Neural cell (in vitro differentiated cells): ENCODE measurements around the gene PREP. TPM values are rescaled to one million over a fixed set of nuclear protein-coding genes. Genes with fewer than 3 reads are reported as not detected.
A peak's percentile ranks its signal among the peaks of the same experiment; 100 is the strongest.

Source experiments
- H2AFZ ChIP-seq: fragments of 200-600, 300-800 bp; sonication (generic), shearing (Covaris generic); 2 replicates; pipeline ENCODE4 v1.6.0; 2014; ENCODE audit warnings: low read depth, mild to moderate bottlenecking, antibody characterized with exemption, low read length, moderate library complexity
- H3F3A ChIP-seq: fragments of 200-600 bp; shearing (Covaris generic); 2 replicates; pipeline ENCODE4 v1.6.1; 2016; ENCODE audit warnings: mild to moderate bottlenecking, moderate library complexity, mixed read lengths, antibody characterized with exemption, low read length; ENCODE audit not compliant: insufficient read depth, poor library complexity, severe bottlenecking
- H3K27ac ChIP-seq: fragments of 200-600, 300-800 bp; sonication (generic), shearing (Covaris generic); 2 replicates; pipeline ENCODE4 v1.5.1; 2014; ENCODE audit warnings: mild to moderate bottlenecking, low read length, moderate library complexity
- H3K27me3 ChIP-seq: fragments of 300-800, 200-600 bp; sonication (generic), shearing (Covaris generic); 2 replicates; pipeline ENCODE4 v1.6.0; 2014; ENCODE audit warnings: mild to moderate bottlenecking, low read depth, low read length, moderate library complexity; ENCODE audit not compliant: insufficient read depth
- H3K36me3 ChIP-seq: fragments of 300-800, 200-600 bp; sonication (generic), shearing (Covaris generic); 2 replicates; pipeline ENCODE4 v1.5.1; 2014; ENCODE audit warnings: mild to moderate bottlenecking, antibody characterized with exemption, low read length, moderate library complexity; ENCODE audit not compliant: insufficient read depth
- H3K4me2 ChIP-seq: fragments of 300-800, 200-600 bp; sonication (generic), shearing (Covaris generic); 2 replicates; pipeline ENCODE4 v1.6.0; 2014; ENCODE audit warnings: mild to moderate bottlenecking, low read length
- H3K4me3 ChIP-seq: fragments of 300-800, 200-600 bp; sonication (generic), shearing (Covaris generic); 2 replicates; pipeline ENCODE4 v1.5.1; 2014; ENCODE audit warnings: mild to moderate bottlenecking, low read length, moderate library complexity
- H3K79me2 ChIP-seq: fragments of 200-600 bp; shearing (Covaris generic); replicated peaks from 2 replicates; pipeline ENCODE4 v1.6.0; 2014; ENCODE audit warnings: mild to moderate bottlenecking, low read length, moderate library complexity; ENCODE audit not compliant: insufficient read depth
- H3K9ac ChIP-seq: fragments of 300-800, 200-600 bp; sonication (generic), shearing (Covaris generic); 2 replicates; pipeline ENCODE4 v1.6.1; 2016; ENCODE audit warnings: mild to moderate bottlenecking, low read length, mixed read lengths
- H3K9me2 ChIP-seq: fragments of 200-600 bp; shearing (Covaris generic); 2 replicates; pipeline ENCODE4 v1.6.1; 2016; ENCODE audit warnings: mild to moderate bottlenecking, low read length, mixed read lengths; ENCODE audit not compliant: insufficient read depth
- H3K9me3 ChIP-seq: fragments of 200-600, 300-800 bp; sonication (generic), shearing (Covaris generic); 2 replicates; pipeline ENCODE4 v1.6.1; 2016; ENCODE audit warnings: mild to moderate bottlenecking, mixed run types, low read length, moderate library complexity, mixed read lengths
- H4K20me1 ChIP-seq: fragments of 200-600 bp; shearing (Covaris generic); 2 replicates; pipeline ENCODE4 v1.6.1; 2016; ENCODE audit warnings: mild to moderate bottlenecking, mixed run types; ENCODE audit not compliant: insufficient read depth
- EP300 ChIP-seq: fragments of 450-650 bp; conservative IDR thresholded peaks from 2 replicates; pipeline ENCODE4 v1.6.1; 2014; ENCODE audit warnings: antibody characterized with exemption, mild to moderate bottlenecking, moderate library complexity; ENCODE audit not compliant: poor library complexity, severe bottlenecking
- EZH2 ChIP-seq: fragments of 200-600, 300-800 bp; shearing (Covaris generic), sonication (generic); IDR thresholded peaks from 2 replicates; pipeline ENCODE4 v1.6.1; 2014; ENCODE audit warnings: antibody characterized with exemption, low read length, borderline replicate concordance, mild to moderate bottlenecking; ENCODE audit not compliant: insufficient read depth, poor library complexity, severe bottlenecking
- polyA plus RNA-seq: library from polyadenylated mRNA; depleted of rRNA; stranded (reverse); fragments of >200 nt; gene quantifications from 2 replicates; pipeline ENCODE4 v1.2.3, GENCODE V29; 2014
- TF ChIP-seq, protein P1 (sequence below): IDR thresholded peaks from 2 replicates; pipeline ENCODE4 v1.6.1; 2012; ENCODE audit warnings: borderline replicate concordance
- TF ChIP-seq, protein P2 (sequence below): fragments of 450-650 bp; IDR thresholded peaks from 2 replicates; pipeline ENCODE4 v1.5.1; 2014; ENCODE audit warnings: antibody characterized with exemption, mild to moderate bottlenecking, moderate library complexity; ENCODE audit not compliant: poor library complexity, severe bottlenecking

Gene PREP
- polyA plus RNA-seq, 1 donor from 2014 or later: 24.5 TPM

DNA sequence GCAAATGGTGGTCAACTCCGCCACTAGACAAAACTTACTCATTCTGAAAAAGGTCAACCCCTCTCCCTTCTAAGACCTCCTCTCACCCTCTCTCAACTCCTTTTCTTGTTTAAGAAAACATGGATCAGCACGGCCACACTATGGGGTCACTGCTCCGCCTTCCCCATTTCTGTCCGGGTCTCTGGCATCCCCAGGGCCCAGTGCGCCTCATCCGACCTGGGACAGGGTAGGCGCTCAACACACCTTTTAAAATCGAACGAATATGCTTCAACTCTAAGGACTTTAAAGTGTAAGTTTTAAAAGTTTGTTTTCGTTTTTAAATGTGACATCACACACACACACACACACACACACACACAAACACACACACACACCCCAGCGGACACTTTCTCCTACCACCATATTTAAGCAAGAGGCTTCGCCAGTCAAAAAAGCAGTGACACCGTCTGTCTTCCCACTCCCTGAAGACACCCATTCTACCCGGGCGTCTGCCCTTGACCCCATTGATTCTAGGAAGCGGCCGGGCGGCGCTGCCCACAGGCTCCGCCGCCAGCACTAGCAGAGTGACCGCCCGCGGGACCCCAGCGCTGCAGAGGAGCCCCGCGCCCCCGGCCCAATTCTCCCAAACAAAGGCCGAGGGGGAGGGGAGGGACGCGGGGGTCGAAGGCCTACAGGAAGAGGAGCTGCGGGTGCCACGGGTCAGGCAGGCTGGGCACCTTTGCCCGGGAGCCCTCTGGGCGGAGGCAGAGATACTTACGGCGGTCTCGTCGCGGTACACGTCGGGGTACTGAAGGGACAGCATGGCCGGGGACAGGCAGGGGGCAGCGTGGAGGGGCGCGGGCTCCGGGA, 568 bp downstream of the PREP start:
- H3K27me3 ChIP-seq: peaks cover 9% of the 10 kb centered on the region
- no peaks in the 10 kb centered on the region for H3K9me2 ChIP-seq
- TF ChIP-seq, protein P1, sequence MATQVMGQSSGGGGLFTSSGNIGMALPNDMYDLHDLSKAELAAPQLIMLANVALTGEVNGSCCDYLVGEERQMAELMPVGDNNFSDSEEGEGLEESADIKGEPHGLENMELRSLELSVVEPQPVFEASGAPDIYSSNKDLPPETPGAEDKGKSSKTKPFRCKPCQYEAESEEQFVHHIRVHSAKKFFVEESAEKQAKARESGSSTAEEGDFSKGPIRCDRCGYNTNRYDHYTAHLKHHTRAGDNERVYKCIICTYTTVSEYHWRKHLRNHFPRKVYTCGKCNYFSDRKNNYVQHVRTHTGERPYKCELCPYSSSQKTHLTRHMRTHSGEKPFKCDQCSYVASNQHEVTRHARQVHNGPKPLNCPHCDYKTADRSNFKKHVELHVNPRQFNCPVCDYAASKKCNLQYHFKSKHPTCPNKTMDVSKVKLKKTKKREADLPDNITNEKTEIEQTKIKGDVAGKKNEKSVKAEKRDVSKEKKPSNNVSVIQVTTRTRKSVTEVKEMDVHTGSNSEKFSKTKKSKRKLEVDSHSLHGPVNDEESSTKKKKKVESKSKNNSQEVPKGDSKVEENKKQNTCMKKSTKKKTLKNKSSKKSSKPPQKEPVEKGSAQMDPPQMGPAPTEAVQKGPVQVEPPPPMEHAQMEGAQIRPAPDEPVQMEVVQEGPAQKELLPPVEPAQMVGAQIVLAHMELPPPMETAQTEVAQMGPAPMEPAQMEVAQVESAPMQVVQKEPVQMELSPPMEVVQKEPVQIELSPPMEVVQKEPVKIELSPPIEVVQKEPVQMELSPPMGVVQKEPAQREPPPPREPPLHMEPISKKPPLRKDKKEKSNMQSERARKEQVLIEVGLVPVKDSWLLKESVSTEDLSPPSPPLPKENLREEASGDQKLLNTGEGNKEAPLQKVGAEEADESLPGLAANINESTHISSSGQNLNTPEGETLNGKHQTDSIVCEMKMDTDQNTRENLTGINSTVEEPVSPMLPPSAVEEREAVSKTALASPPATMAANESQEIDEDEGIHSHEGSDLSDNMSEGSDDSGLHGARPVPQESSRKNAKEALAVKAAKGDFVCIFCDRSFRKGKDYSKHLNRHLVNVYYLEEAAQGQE: peak; percentile 11
- no peak for TF ChIP-seq EP300
- H3K4me2 ChIP-seq: peak overlapping the region; percentile 91
- peak overlapping the region; percentile 93 for H3K4me3 ChIP-seq
- H3K9me3 ChIP-seq: no peaks in the 10 kb centered on the region
- peak overlapping the region; percentile 13 for H3K27ac ChIP-seq
- H3F3A ChIP-seq: no peaks in the 10 kb centered on the region
- H3K36me3 ChIP-seq: no peaks in the 10 kb centered on the region
- H2AFZ ChIP-seq: peak overlapping the region; percentile 86
- H3K79me2 ChIP-seq: peaks cover 25% of the 10 kb centered on the region
- peak overlapping the region; percentile 84 for H3K9ac ChIP-seq
- no peaks in the 10 kb centered on the region for H4K20me1 ChIP-seq

DNA sequence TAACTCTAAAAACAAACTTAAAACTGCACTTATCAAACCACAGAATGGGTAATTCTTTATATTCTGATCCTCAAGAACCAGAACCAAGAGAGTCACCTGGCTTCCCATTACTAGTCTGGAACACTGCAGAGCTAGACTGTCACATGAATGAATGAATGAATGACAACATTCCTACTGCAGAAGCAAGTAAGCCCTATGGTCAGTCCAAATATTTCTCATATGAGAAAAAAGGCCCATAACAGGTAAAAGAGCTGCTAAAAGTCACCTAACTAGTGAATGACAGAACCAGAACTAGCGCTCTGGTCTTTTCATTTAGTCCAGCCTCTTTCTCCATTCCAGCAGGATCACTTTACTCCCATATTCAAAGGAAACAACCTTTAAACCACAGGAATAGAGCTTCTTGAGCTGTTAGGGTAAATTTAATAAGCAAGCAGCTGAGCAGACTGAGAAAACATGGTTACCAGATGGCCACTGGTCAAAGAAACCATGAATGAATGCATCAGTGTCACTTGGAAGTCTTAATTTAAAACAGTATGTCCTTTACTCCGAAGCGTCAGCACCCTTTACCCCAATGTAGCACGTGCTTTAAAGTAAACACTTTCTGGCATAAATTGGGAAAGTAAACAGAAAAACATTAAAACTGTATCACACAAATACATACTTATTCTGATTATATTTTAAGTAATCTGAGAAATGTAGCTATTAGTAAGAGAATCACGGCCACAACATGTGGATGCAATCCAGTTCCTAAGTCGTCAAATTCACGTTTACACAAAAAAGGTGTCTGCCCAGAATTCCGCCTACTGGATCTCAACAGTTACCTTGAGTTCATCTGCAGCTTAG, 1.4 kb downstream of the PREP start:
- Histone ChIP-seq H3K36me3 (no peaks in the 10 kb centered on the region), H3K4me3 (peak overlapping the region; percentile 93), H3K27ac (no peak overlapping the region), H4K20me1 (no peaks in the 10 kb centered on the region), H3F3A (no peaks in the 10 kb centered on the region), H3K9ac (peak overlapping the region; percentile 84), H3K9me2 (no peaks in the 10 kb centered on the region), H3K4me2 (peak overlapping the region; percentile 91), H3K9me3 (no peaks in the 10 kb centered on the region), H3K27me3 (peaks cover 9% of the 10 kb centered on the region), H3K79me2 (peaks cover 25% of the 10 kb centered on the region), H2AFZ (no peak overlapping the region)
- TF ChIP-seq EZH2: no peak

DNA sequence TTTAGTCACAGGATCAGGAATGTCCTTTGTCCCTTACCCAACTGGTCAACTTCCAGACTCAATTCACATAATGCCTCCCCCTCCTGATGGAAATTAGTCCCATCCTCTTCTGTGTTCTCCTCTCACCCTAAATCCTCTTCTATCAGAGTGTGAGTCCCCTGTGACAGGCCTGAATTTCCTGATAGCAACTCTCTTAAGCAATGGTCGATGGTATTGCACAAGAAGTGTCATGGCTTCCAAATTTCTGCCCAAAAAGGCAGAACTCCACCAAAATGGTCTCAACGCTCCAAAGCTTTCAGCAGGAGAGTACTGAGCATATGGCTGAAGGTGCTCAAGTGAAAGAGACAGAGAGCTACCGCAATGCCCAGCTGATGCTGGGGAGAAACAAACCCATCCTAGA, 2.4 kb downstream of the PREP start:
- no peaks in the 10 kb centered on the region for H3F3A ChIP-seq
- no peak for TF ChIP-seq EP300
- TF ChIP-seq, protein P2, sequence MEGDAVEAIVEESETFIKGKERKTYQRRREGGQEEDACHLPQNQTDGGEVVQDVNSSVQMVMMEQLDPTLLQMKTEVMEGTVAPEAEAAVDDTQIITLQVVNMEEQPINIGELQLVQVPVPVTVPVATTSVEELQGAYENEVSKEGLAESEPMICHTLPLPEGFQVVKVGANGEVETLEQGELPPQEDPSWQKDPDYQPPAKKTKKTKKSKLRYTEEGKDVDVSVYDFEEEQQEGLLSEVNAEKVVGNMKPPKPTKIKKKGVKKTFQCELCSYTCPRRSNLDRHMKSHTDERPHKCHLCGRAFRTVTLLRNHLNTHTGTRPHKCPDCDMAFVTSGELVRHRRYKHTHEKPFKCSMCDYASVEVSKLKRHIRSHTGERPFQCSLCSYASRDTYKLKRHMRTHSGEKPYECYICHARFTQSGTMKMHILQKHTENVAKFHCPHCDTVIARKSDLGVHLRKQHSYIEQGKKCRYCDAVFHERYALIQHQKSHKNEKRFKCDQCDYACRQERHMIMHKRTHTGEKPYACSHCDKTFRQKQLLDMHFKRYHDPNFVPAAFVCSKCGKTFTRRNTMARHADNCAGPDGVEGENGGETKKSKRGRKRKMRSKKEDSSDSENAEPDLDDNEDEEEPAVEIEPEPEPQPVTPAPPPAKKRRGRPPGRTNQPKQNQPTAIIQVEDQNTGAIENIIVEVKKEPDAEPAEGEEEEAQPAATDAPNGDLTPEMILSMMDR: no peak
- no peaks in the 10 kb centered on the region for H4K20me1 ChIP-seq
- no peak overlapping the region for H3K27ac ChIP-seq
- H3K9me3 ChIP-seq: no peaks in the 10 kb centered on the region
- H2AFZ ChIP-seq: no peak overlapping the region
- peaks cover 9% of the 10 kb centered on the region for H3K27me3 ChIP-seq
- peaks cover 25% of the 10 kb centered on the region for H3K79me2 ChIP-seq
- no peak overlapping the region for H3K9ac ChIP-seq
- no peak overlapping the region for H3K4me2 ChIP-seq
- H3K4me3 ChIP-seq: peak overlapping the region; percentile 93
- no peaks in the 10 kb centered on the region for H3K9me2 ChIP-seq
- no peaks in the 10 kb centered on the region for H3K36me3 ChIP-seq
